A673 (cell line): ENCODE data around the gene XIST. TPM values are rescaled to one million over a fixed set of nuclear protein-coding genes. Genes with fewer than 3 reads are reported as not detected.

Source experiments
- BruUV-seq: library from RNA; stranded (reverse); fragments of 400-500 nt; replicated peaks from 2 replicates; lab custom pipeline; 2021; lab: Mats Ljungman, UMichigan
- CTCF ChIA-PET: fragments of 300-600 bp; sonication (Branson Sonifier 250); formaldehyde crosslinking; loops from one replicate; lab custom pipeline; 2022; ENCODE audit warnings: antibody characterized with exemption; lab: Charles Lee
- POLR2A ChIA-PET: fragments of 300-600 bp; sonication (Branson Sonifier 250); formaldehyde crosslinking; loops from one replicate; lab custom pipeline; 2022; ENCODE audit warnings: antibody characterized with exemption; ENCODE audit not compliant: low non-redundant PET; lab: Charles Lee
- DNase-seq: peaks from one replicate; pipeline ENCODE4 v3.0.0-alpha.2; 2015; ENCODE audit warnings: low spot score
- H3K27ac ChIP-seq: fragments of 200-600 bp; sonication (generic); 2 replicates; pipeline ENCODE4 v1.5.1; 2016; ENCODE audit warnings: mixed run types, low read depth, mild to moderate bottlenecking, mixed read lengths, antibody characterized with exemption, low read length; ENCODE audit not compliant: poor library complexity, severe bottlenecking
- H3K27me3 ChIP-seq: fragments of 200-600 bp; sonication (generic); replicated peaks from 2 replicates; pipeline ENCODE4 v1.6.1; 2017; ENCODE audit warnings: mixed run types, low read depth, mild to moderate bottlenecking, mixed read lengths, antibody characterized with exemption, low read length; ENCODE audit not compliant: insufficient read depth, poor library complexity
- H3K36me3 ChIP-seq: fragments of 200-600 bp; sonication (generic); 2 replicates; pipeline ENCODE4 v1.6.1; 2016; ENCODE audit warnings: mixed run types, mild to moderate bottlenecking, mixed read lengths, antibody characterized with exemption, low read length; ENCODE audit not compliant: insufficient read depth, poor library complexity, severe bottlenecking
- H3K4me1 ChIP-seq: fragments of 200-600 bp; sonication (generic); 2 replicates; pipeline ENCODE4 v1.6.1; 2017; ENCODE audit warnings: mixed run types, mild to moderate bottlenecking, mixed read lengths, antibody characterized with exemption, low read length; ENCODE audit not compliant: insufficient read depth, poor library complexity, severe bottlenecking
- H3K4me3 ChIP-seq: fragments of 200-600 bp; sonication (generic); 2 replicates; pipeline ENCODE4 v1.5.1; 2016; ENCODE audit warnings: low read depth, mixed run types, mild to moderate bottlenecking, mixed read lengths, low read length; ENCODE audit not compliant: poor library complexity, severe bottlenecking
- H3K9me3 ChIP-seq: fragments of 200-600 bp; sonication (generic); 2 replicates; pipeline ENCODE4 v1.6.1; 2016; ENCODE audit warnings: mixed run types, low read depth, mild to moderate bottlenecking, mixed read lengths, antibody characterized with exemption, low read length; ENCODE audit not compliant: poor library complexity, severe bottlenecking
- CTCF ChIP-seq: fragments of 300-800, 200-600 bp; sonication (generic); conservative IDR thresholded peaks from 2 replicates; pipeline ENCODE4 v1.5.1; 2017; ENCODE audit warnings: low read depth, mild to moderate bottlenecking, antibody characterized with exemption, low read length, moderate library complexity, mixed read lengths
- EZH2 ChIP-seq: fragments of 200-600 bp; sonication (generic); IDR thresholded peaks from 2 replicates; pipeline ENCODE4 v1.6.1; 2017; ENCODE audit warnings: borderline replicate concordance, low read depth, mild to moderate bottlenecking, mixed read lengths, antibody characterized with exemption, low read length; ENCODE audit not compliant: poor library complexity, severe bottlenecking
- intact Hi-C: fragments of 100-400 bp; cut with micrococcal nuclease; formaldehyde crosslinking; loops from one replicate; pipeline ENCODE4 v1.10.0; 2022; ENCODE audit not compliant: unreplicated experiment
- total RNA-seq: library from RNA; stranded (reverse); gene quantifications from 2 replicates; pipeline ENCODE4 v1.2.3, GENCODE V29; 2021

XIST gene
- total RNA-seq, 1 experiment from 2014 or later: 305 TPM

- Histone ChIP-seq H3K4me3 (peak overlapping the region; percentile 42), H3K4me1 (peaks cover 5% of the 10 kb centered on the region), H3K27ac (no peak overlapping the region), H3K36me3 (peaks cover 40% of the 10 kb centered on the region), H3K27me3 (no peaks in the 10 kb centered on the region), H3K9me3 (no peaks in the 10 kb centered on the region)
- BruUV-seq: TSS peak; percentile 0
- ChIA-PET CTCF (no interaction called here), POLR2A (no interaction called here)
- intact Hi-C loops: loop anchor here (10.0 kb wide), 2 partner anchors 394 to 584 kb away; no protein-coding TSS in a partner anchor
- peak; percentile 69 for DNase-seq
- TF ChIP-seq CTCF (no peak), EZH2 (no peak)
Measured at GRCh38 chrX:73849073-73849472, 3.4 kb downstream of the XIST start.

GRCh38 chrX:73847991-73848390 is 4.5 kb downstream of the XIST start:
- peak overlapping the region; percentile 42 for H3K4me3 ChIP-seq
- TF ChIP-seq CTCF: no peak; the same call in 1 of the 2 replicates
- no peak for TF ChIP-seq EZH2
- no peaks in the 10 kb centered on the region for H3K9me3 ChIP-seq
- H3K27ac ChIP-seq: no peak overlapping the region
- H3K27me3 ChIP-seq: no peaks in the 10 kb centered on the region
- intact Hi-C loops: loop anchor here (10.0 kb wide), 2 partner anchors 393 to 583 kb away; no protein-coding TSS in a partner anchor
- H3K4me1 ChIP-seq: peaks cover 5% of the 10 kb centered on the region
- ChIA-PET POLR2A (no interaction called here), CTCF (no interaction called here)
- H3K36me3 ChIP-seq: peaks cover 43% of the 10 kb centered on the region
- no TSS peak for BruUV-seq
- no peak for DNase-seq

GRCh38 chrX:73847100-73847499 is 5.4 kb downstream of the XIST start:
- H3K27ac ChIP-seq: no peak overlapping the region
- BruUV-seq: no TSS peak
- H3K36me3 ChIP-seq: peaks cover 43% of the 10 kb centered on the region
- no peak for DNase-seq
- H3K27me3 ChIP-seq: no peaks in the 10 kb centered on the region
- POLR2A ChIA-PET: no interaction called here
- peaks cover 5% of the 10 kb centered on the region for H3K4me1 ChIP-seq
- peak overlapping the region; percentile 42 for H3K4me3 ChIP-seq
- intact Hi-C loops: loop anchor here (10.0 kb wide), 2 partner anchors 392 to 582 kb away; no protein-coding TSS in a partner anchor
- CTCF ChIA-PET: no interaction called here
- no peaks in the 10 kb centered on the region for H3K9me3 ChIP-seq
- TF ChIP-seq EZH2 (no peak), CTCF (no peak)
